ENCODE results near the gene C1orf167.
A peak's percentile ranks its signal among the peaks of the same experiment; 100 is the strongest.

The C1orf167 gene

GRCh38 chr1:11835441-11836225, 73.6 kb downstream of the C1orf167 start:
- no peak for DNase-seq (ENCODE audit: low read depth)

GRCh38 chr1:11836955-11837766, 75.2 kb downstream of the C1orf167 start:
- no peak for DNase-seq (ENCODE audit: low read depth)

- DNase-seq (ENCODE audit: low read depth) = no peak
These were observed 75.9 kb downstream of the C1orf167 start for GRCh38 chr1:11837767-11838348.

- DNase-seq (ENCODE audit: low read depth) = peak; percentile 23
These were observed 76.6 kb downstream of the C1orf167 start for GRCh38 chr1:11838349-11839272.

Data from GM04504 (cell line).